OCI-LY1 (cell line): Measurements from ENCODE around the gene EIPR1.

Source experiments
- H2AFZ ChIP-seq: fragments of 200-600 bp; sonication (generic), shearing (Covaris generic); 2 replicates; pipeline ENCODE4 v1.6.0; 2014; ENCODE audit warnings: antibody characterized with exemption, mild to moderate bottlenecking, low read length
- H3F3A ChIP-seq: fragments of 200-600 bp; sonication (generic), shearing (Covaris generic); 2 replicates; pipeline ENCODE4 v1.6.0; 2014; ENCODE audit warnings: mild to moderate bottlenecking, antibody characterized with exemption, low read length, moderate library complexity; ENCODE audit not compliant: insufficient read depth
- H3K27ac ChIP-seq: fragments of 200-600 bp; sonication (generic); 2 replicates; pipeline ENCODE4 v1.5.1; 2014; ENCODE audit warnings: low read length, mixed run types, mild to moderate bottlenecking, low read depth; ENCODE audit not compliant: poor library complexity, severe bottlenecking
- H3K27me3 ChIP-seq: fragments of 200-600 bp; sonication (generic); 2 replicates; pipeline ENCODE4 v1.6.0; 2014; ENCODE audit warnings: antibody characterized with exemption, mild to moderate bottlenecking, low read length, moderate library complexity; ENCODE audit not compliant: insufficient read depth
- H3K36me3 ChIP-seq: fragments of 200-600 bp; sonication (generic); 2 replicates; pipeline ENCODE4 v1.6.1; 2014; ENCODE audit warnings: mild to moderate bottlenecking, antibody characterized with exemption, low read length, moderate library complexity, mixed read lengths; ENCODE audit not compliant: insufficient read depth
- H3K4me1 ChIP-seq: fragments of 200-600 bp; sonication (generic); 2 replicates; pipeline ENCODE4 v1.5.1; 2014; ENCODE audit warnings: mild to moderate bottlenecking, low read length, moderate library complexity; ENCODE audit not compliant: insufficient read depth, severe bottlenecking
- H3K4me2 ChIP-seq: fragments of 200-600 bp; sonication (generic), shearing (Covaris generic); 2 replicates; pipeline ENCODE4 v1.6.1; 2014; ENCODE audit warnings: low read length
- H3K4me3 ChIP-seq: fragments of 200-600 bp; sonication (generic); 2 replicates; pipeline ENCODE4 v1.5.1; 2014; ENCODE audit warnings: low read length, low read depth, mild to moderate bottlenecking, mixed read lengths; ENCODE audit not compliant: poor library complexity, severe bottlenecking
- H3K79me2 ChIP-seq: fragments of 200-600 bp; shearing (Covaris generic); 2 replicates; pipeline ENCODE4 v1.6.1; 2016; ENCODE audit warnings: mixed run types, low read length, mixed read lengths; ENCODE audit not compliant: insufficient read depth
- H3K9ac ChIP-seq: fragments of 200-600 bp; sonication (generic), shearing (Covaris generic); 2 replicates; pipeline ENCODE4 v1.6.1; 2014; ENCODE audit warnings: mild to moderate bottlenecking, low read length, mixed read lengths
- H3K9me2 ChIP-seq: fragments of 200-600 bp; sonication (generic), shearing (Covaris generic); 2 replicates; pipeline ENCODE4 v1.6.1; 2014; ENCODE audit warnings: low read depth, mild to moderate bottlenecking, low read length, mixed read lengths
- H3K9me3 ChIP-seq: fragments of 200-600 bp; shearing (Covaris generic); 2 replicates; pipeline ENCODE4 v1.6.1; 2014; ENCODE audit warnings: low read length, mixed read lengths
- H4K20me1 ChIP-seq: fragments of 200-600 bp; sonication (generic), shearing (Covaris generic); 2 replicates; pipeline ENCODE4 v1.6.0; 2016; ENCODE audit warnings: mild to moderate bottlenecking, low read length; ENCODE audit not compliant: insufficient read depth
- EZH2 ChIP-seq: fragments of 200-600 bp; sonication (generic), shearing (Covaris generic); IDR thresholded peaks from 2 replicates; pipeline ENCODE4 v1.8.0; 2017; ENCODE audit warnings: borderline replicate concordance, mixed run types, mild to moderate bottlenecking, antibody characterized with exemption, low read length, moderate library complexity, mixed read lengths
- TF ChIP-seq, protein P1 (sequence below): fragments of 200-600 bp; sonication (generic), shearing (Covaris generic); IDR thresholded peaks from 2 replicates; pipeline ENCODE4 v1.5.1; 2017; ENCODE audit warnings: mild to moderate bottlenecking, antibody characterized with exemption, low read length, moderate library complexity, mixed read lengths

EIPR1 gene

GRCh38 chr2:3212061-3212362 lies 165.6 kb downstream of the EIPR1 start:
- peaks cover 25% of the 10 kb centered on the region; the same call in 1 of the 2 replicates for H3K36me3 ChIP-seq

DNA sequence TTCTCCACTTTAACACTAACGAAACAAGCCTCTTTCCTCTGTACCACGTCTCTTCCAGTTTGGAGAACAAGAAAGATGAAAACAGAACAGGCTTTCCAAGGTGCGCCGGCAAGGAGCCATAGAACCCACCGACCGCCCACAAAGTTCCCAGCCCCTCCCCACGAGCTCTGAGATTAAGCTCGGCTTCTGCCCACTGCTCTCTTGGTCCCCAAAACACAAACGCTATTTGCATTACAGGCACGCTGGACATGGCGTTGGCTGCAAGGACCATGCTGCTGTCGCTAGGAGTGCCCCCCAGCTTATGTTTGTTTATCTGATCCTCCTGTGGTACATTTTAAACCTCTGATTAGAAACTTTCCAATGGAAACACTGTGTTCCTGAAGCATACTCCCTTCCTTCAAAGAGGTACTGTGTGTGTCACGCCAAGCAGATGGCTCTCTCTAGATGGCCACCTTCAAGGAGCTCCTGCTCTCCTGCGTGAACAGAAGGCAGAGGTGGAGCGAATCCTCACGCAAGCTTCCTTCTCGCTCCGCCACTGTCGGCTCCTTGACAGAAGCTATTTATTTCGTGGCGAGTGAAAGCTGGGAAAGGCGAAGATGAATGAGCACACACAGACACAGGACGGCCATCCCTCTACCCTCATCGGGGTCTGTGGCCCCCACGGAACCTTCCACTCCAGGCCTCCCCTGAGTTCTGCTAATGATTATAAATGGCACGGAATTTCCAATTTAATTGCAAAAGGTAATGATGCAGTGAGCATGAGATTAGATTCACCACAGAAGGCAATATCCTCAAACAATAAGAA lies 166.2 kb downstream of the EIPR1 start:
- no peaks in the 10 kb centered on the region for H3K9me2 ChIP-seq
- H4K20me1 ChIP-seq = no peaks in the 10 kb centered on the region
- H3K4me1 ChIP-seq = no peaks in the 10 kb centered on the region
- no peaks in the 10 kb centered on the region for H3K27me3 ChIP-seq
- no peaks in the 10 kb centered on the region for H3K79me2 ChIP-seq
- no peak overlapping the region for H3K27ac ChIP-seq
- peaks cover 25% of the 10 kb centered on the region; the same call in 1 of the 2 replicates for H3K36me3 ChIP-seq
- no peaks in the 10 kb centered on the region for H3F3A ChIP-seq
- H3K9ac ChIP-seq = no peak overlapping the region
- H3K4me3 ChIP-seq = no peak overlapping the region
- no peaks in the 10 kb centered on the region for H3K9me3 ChIP-seq
- H2AFZ ChIP-seq = no peak overlapping the region
- no peak for TF ChIP-seq EZH2
- TF ChIP-seq, protein P1, sequence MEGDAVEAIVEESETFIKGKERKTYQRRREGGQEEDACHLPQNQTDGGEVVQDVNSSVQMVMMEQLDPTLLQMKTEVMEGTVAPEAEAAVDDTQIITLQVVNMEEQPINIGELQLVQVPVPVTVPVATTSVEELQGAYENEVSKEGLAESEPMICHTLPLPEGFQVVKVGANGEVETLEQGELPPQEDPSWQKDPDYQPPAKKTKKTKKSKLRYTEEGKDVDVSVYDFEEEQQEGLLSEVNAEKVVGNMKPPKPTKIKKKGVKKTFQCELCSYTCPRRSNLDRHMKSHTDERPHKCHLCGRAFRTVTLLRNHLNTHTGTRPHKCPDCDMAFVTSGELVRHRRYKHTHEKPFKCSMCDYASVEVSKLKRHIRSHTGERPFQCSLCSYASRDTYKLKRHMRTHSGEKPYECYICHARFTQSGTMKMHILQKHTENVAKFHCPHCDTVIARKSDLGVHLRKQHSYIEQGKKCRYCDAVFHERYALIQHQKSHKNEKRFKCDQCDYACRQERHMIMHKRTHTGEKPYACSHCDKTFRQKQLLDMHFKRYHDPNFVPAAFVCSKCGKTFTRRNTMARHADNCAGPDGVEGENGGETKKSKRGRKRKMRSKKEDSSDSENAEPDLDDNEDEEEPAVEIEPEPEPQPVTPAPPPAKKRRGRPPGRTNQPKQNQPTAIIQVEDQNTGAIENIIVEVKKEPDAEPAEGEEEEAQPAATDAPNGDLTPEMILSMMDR = no peak
- no peak overlapping the region for H3K4me2 ChIP-seq

More at GRCh38 chr2:3212061-3212362, 165.6 kb downstream of the EIPR1 start:
- H3K27ac ChIP-seq = no peak overlapping the region
- TF ChIP-seq EZH2 = no peak
- TF ChIP-seq, protein P1 = no peak
- no peak overlapping the region for H3K4me3 ChIP-seq
- no peaks in the 10 kb centered on the region for H4K20me1 ChIP-seq
- no peaks in the 10 kb centered on the region for H3F3A ChIP-seq
- no peak overlapping the region for H3K9ac ChIP-seq
- H3K79me2 ChIP-seq = peaks cover 5% of the 10 kb centered on the region; the same call in 1 of the 2 replicates
- no peaks in the 10 kb centered on the region for H3K9me2 ChIP-seq
- H3K4me2 ChIP-seq = no peak overlapping the region
- H3K4me1 ChIP-seq = no peaks in the 10 kb centered on the region
- H2AFZ ChIP-seq = no peak overlapping the region
- no peaks in the 10 kb centered on the region for H3K27me3 ChIP-seq
- H3K9me3 ChIP-seq = no peaks in the 10 kb centered on the region

GRCh38 chr2:3210257-3210656 lies 167.4 kb downstream of the EIPR1 start:
- Histone ChIP-seq H3K4me1 (no peaks in the 10 kb centered on the region), H3K27ac (no peak overlapping the region), H2AFZ (no peak overlapping the region), H3F3A (no peaks in the 10 kb centered on the region), H3K4me2 (no peak overlapping the region), H3K79me2 (no peaks in the 10 kb centered on the region), H3K27me3 (no peaks in the 10 kb centered on the region), H3K36me3 (peaks cover 35% of the 10 kb centered on the region), H3K9me2 (no peaks in the 10 kb centered on the region), H3K9ac (no peak overlapping the region), H3K9me3 (no peaks in the 10 kb centered on the region), H4K20me1 (no peaks in the 10 kb centered on the region), H3K4me3 (no peak overlapping the region)
- TF ChIP-seq, protein P1 = no peak
- TF ChIP-seq EZH2 = no peak
